ENCODE results near the gene GALNT5.

DNA sequence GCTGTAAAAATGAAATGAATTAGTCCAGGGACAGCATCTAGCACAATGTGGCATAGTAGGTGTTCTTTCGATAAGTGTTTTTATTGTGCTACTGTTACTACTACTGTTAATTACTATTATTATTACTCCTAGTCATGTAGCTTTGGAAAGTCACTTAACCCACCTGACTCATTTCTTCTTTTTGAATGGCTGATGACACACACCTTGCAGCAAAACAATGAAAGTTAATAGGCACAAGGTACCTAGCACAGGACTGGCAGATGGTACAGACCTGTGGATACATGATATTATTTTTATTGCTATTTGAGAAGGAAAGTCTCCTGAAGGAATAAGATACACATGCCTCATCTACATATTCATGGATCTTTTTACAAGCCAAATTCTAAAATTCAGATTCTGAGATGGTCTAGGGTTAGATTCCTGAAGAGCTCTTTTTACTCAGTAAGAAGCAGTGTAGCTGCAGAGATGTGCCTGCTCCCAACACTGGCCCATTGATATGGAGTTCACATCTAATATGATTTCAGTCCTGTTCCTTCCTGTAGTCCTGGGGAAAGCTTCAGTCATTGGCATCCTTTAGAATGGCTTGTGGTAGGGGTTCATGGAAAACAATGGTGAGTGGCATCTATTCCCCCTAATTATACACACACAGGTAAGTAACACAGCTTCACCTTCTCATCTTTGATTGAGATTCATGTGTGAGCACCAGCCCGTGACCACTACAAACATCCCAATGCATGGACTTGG lies 76.0 kb downstream of the GALNT5 start:
- no peak for TF ChIP-seq ZNF777 (tag by site-specific recombination; IDR thresholded peaks at IDR 0.05; ENCODE audit: borderline replicate concordance)
- TF ChIP-seq, protein P1, sequence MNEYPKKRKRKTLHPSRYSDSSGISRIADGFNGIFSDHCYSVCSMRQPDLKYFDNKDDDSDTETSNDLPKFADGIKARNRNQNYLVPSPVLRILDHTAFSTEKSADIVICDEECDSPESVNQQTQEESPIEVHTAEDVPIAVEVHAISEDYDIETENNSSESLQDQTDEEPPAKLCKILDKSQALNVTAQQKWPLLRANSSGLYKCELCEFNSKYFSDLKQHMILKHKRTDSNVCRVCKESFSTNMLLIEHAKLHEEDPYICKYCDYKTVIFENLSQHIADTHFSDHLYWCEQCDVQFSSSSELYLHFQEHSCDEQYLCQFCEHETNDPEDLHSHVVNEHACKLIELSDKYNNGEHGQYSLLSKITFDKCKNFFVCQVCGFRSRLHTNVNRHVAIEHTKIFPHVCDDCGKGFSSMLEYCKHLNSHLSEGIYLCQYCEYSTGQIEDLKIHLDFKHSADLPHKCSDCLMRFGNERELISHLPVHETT (tag by site-specific recombination; IDR thresholded peaks at IDR 0.05) = no peak

Measured in HEK293 (cell line).